Adrenal gland (tissue), 5 donors: ENCODE data around the gene NEU3.

Experiments
- POLR2A ChIP-seq, 2 donors: fragments of 450-650 bp; IDR thresholded peaks; one replicate each; pipeline ENCODE4 v1.6.1; 2017; ENCODE audit warnings: antibody characterized with exemption in 2 of 2, mild to moderate bottlenecking in 2 of 2, moderate library complexity in 1 of 2
- TF ChIP-seq, protein P1 (sequence below), 6 experiments: fragments of 450-650 bp in 4 of 6; fragments of 200-600 bp in 2 of 6; sonication (generic) in 1 of 6; IDR thresholded peaks; 1 replicate in 5 of 6; 2 replicates in 1 of 6; pipeline versions ENCODE4 v1.5.1 to v1.8.0; 2016 to 2021; ENCODE audit warnings: antibody characterized with exemption in 6 of 6, mild to moderate bottlenecking in 2 of 6, moderate library complexity in 1 of 6
- donor health status: DM: no; HTN: no; CAD: no.

- TF ChIP-seq, protein P1, sequence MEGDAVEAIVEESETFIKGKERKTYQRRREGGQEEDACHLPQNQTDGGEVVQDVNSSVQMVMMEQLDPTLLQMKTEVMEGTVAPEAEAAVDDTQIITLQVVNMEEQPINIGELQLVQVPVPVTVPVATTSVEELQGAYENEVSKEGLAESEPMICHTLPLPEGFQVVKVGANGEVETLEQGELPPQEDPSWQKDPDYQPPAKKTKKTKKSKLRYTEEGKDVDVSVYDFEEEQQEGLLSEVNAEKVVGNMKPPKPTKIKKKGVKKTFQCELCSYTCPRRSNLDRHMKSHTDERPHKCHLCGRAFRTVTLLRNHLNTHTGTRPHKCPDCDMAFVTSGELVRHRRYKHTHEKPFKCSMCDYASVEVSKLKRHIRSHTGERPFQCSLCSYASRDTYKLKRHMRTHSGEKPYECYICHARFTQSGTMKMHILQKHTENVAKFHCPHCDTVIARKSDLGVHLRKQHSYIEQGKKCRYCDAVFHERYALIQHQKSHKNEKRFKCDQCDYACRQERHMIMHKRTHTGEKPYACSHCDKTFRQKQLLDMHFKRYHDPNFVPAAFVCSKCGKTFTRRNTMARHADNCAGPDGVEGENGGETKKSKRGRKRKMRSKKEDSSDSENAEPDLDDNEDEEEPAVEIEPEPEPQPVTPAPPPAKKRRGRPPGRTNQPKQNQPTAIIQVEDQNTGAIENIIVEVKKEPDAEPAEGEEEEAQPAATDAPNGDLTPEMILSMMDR (IDR thresholded peaks at IDR 0.05) = no peak
- no peak for TF ChIP-seq POLR2A (IDR thresholded peaks at IDR 0.05)
Observed at GRCh38 chr11:75047191-75047590, 58.5 kb downstream of the NEU3 start.
